ACHN (cell line): Measurements from ENCODE around the gene KIAA1217.

Experiments
- DNase-seq: peaks from one replicate; pipeline ENCODE4 v3.0.0-alpha.2; 2015
- in situ Hi-C: cut with HindIII; loops from 2 replicates; pipeline ENCODE4 v1.10.0; 2017; ENCODE audit warnings: low sequenced_read_pairs, low pct_ligation_motif_present, low pct_unique_long_range_greater_than_20kb

Gene KIAA1217

GRCh38 chr10:24408365-24408764 is 199.4 kb downstream of the KIAA1217 start:
- in situ Hi-C loops, result no loop called here
- no peak for DNase-seq

DNA sequence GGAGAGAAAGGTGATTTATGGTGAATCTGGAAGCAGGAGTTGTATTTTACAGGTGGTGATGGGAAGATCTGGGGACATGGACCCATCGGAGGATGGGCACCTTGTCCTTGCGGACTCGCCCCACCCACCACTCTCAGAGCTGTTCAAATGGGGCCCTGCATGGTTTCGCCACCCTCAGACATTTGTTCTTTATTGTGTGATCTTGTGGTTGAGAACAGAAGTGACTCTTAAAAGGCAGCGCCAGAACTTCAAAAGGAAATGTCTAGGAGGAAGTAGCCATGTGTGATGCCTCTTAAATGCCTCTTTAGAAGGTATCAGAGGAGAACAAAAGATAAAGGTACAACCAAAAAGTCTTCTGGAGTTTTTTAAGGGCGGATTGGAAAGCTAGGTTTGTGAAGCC is 205.7 kb downstream of the KIAA1217 start:
- DNase-seq, result no peak
- in situ Hi-C loops, result no loop called here

GRCh38 chr10:24415455-24416125 is 206.7 kb downstream of the KIAA1217 start:
- DNase-seq, result no peak
- in situ Hi-C loops, result no loop called here

- no peak for DNase-seq
- in situ Hi-C loops, result no loop called here
Measured at GRCh38 chr10:24416248-24416647, 207.3 kb downstream of the KIAA1217 start.

DNA sequence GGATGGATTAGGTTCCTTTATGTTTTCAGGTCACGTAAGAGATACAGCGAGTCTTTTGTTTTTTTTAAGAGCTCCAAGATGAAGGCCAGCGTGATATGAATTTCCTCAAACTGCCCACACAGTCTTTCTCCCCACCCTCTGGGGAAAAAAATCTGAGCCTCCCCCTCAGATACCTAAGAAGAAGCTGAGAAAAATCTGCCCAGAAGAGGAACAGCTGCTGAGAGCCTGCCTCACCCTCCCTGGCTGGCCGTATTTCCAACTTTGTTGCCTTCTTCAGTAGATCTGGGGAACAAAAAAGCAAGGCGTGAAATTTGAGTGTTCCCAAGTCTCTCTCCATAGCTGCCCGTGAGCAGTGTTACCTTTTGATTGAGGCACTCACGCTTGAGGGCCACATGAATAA is 208.1 kb downstream of the KIAA1217 start:
- no peak for DNase-seq
- in situ Hi-C loops, result no loop called here

GRCh38 chr10:24418532-24418931 is 209.6 kb downstream of the KIAA1217 start:
- in situ Hi-C loops, result no loop called here
- DNase-seq, result peak; percentile 17

GRCh38 chr10:24419066-24419465 is 210.1 kb downstream of the KIAA1217 start:
- DNase-seq, result no peak
- in situ Hi-C loops, result no loop called here

GRCh38 chr10:24425151-24425550 is 216.2 kb downstream of the KIAA1217 start:
- in situ Hi-C loops, result no loop called here

GRCh38 chr10:24427678-24428409 is 218.9 kb downstream of the KIAA1217 start:
- DNase-seq, result no peak
- in situ Hi-C loops, result no loop called here

More at GRCh38 chr10:24425151-24425550, 216.2 kb downstream of the KIAA1217 start:
- DNase-seq, result no peak

DNA sequence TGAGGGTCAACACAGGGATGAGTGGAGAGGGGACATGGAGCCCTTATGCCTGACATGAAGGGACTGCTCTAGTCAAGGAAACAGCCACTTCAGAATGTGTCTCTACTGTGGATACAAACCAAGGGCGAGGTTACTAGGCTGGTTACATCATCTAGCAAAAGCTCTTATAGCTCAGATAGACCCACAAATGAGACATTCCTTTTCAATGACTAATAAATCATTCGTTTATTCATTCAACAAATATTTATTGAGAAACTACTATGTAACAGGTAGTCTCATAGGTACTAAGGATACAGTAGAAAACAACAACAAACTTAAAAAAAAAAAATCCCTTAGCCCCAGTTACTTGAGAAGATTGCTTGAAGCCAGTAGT is 219.5 kb downstream of the KIAA1217 start:
- DNase-seq, result no peak
- in situ Hi-C loops, result no loop called here

DNA sequence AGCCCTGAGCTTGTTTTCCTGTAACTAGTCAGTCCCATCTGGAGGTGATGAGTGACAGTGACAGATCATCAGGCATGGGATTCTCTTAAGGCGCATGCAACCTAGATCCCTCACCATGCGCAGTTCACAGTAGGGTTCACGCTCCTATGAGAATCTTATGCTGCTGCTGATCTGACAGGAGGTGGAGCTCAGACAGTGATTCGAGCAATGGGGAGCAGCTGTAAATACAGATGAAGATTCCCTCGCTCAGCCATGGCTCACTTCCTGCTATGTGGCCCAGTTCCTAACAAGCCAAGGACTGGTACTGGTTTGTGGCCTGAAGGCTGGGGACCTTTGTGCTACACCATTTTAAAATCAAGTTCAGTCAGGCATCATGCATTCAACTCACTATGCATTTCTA is 221.7 kb downstream of the KIAA1217 start:
- no peak for DNase-seq
- in situ Hi-C loops, result no loop called here

GRCh38 chr10:24432478-24433416 is 223.8 kb downstream of the KIAA1217 start:
- in situ Hi-C loops, result no loop called here
- DNase-seq, result no peak

GRCh38 chr10:24433705-24434104 is 224.8 kb downstream of the KIAA1217 start:
- no peak for DNase-seq
- in situ Hi-C loops, result no loop called here

- DNase-seq, result no peak
- in situ Hi-C loops, result no loop called here
Measured at GRCh38 chr10:24434961-24435360, 226.0 kb downstream of the KIAA1217 start.

GRCh38 chr10:24435374-24435773 is 226.4 kb downstream of the KIAA1217 start:
- in situ Hi-C loops, result no loop called here
- DNase-seq, result no peak

DNA sequence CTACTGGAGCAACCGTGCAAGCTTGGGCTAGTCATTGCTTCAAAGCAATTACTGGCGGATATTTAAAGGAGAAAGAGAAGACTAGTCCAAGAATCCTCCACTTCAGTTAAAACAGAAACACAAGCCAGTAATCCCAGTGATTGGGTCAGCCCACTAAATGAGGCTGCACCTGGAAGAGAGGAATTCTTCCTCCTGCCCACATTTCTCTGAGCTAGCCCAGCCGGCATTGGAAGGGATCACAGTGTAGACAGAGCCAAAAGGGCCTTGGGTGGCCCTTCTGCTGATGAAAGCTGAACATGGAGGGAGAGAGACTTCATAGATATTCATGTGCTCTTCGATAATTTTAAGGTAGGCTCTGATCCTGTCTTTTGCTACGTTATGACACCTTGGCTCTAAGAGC is 228.4 kb downstream of the KIAA1217 start:
- in situ Hi-C loops, result no loop called here
- no peak for DNase-seq

GRCh38 chr10:24438800-24439199 is 229.9 kb downstream of the KIAA1217 start:
- DNase-seq, result no peak
- in situ Hi-C loops, result no loop called here

- in situ Hi-C loops, result no loop called here
- DNase-seq, result no peak
Measured at GRCh38 chr10:24439935-24440334, 231.0 kb downstream of the KIAA1217 start.
